ENCODE measurements around the gene CACNA1A. TPM values are rescaled to one million over a fixed set of nuclear protein-coding genes. Genes with fewer than 3 reads are reported as not detected.
"Not testable (repeated sequence)": the region's sequence is repeated elsewhere in the genome, so short reads cannot be mapped to it uniquely, and the experiment has no call there.

CACNA1A gene
- total RNA-seq, 1 experiment from 2014 or later = 3.4 TPM

GRCh38 chr19:13206587-13206986 is 299.7 kb downstream of the CACNA1A start:
- no peak for DNase-seq (ENCODE audit: low spot score)

GRCh38 chr19:13202112-13202511 is 304.2 kb downstream of the CACNA1A start:
- not testable (repeated sequence) for DNase-seq (ENCODE audit: low spot score)

GRCh38 chr19:13198634-13199033 is 307.6 kb downstream of the CACNA1A start:
- no peak for DNase-seq (ENCODE audit: low spot score)

GRCh38 chr19:13195678-13196077 is 310.6 kb downstream of the CACNA1A start:
- no peak for DNase-seq (ENCODE audit: low spot score)

- DNase-seq (ENCODE audit: low spot score) = no peak
Observed at GRCh38 chr19:13190781-13191540, 315.3 kb downstream of the CACNA1A start.

- DNase-seq (ENCODE audit: low spot score) = no peak
Observed at GRCh38 chr19:13189600-13189999, 316.7 kb downstream of the CACNA1A start.

GRCh38 chr19:13187419-13187818 is 318.9 kb downstream of the CACNA1A start:
- no peak for DNase-seq (ENCODE audit: low spot score)

GRCh38 chr19:13186688-13187087 is 319.6 kb downstream of the CACNA1A start:
- DNase-seq (ENCODE audit: low spot score) = not testable (repeated sequence)

- DNase-seq (ENCODE audit: low spot score) = not testable (repeated sequence)
Observed at GRCh38 chr19:13185763-13186657, 320.3 kb downstream of the CACNA1A start.

- DNase-seq (ENCODE audit: low spot score) = not testable (repeated sequence)
Observed at GRCh38 chr19:13184926-13185325, 321.4 kb downstream of the CACNA1A start.

GRCh38 chr19:13181747-13182388 is 324.4 kb downstream of the CACNA1A start:
- DNase-seq (ENCODE audit: low spot score) = peak; percentile 70

GRCh38 chr19:13178291-13178690 is 328.0 kb downstream of the CACNA1A start:
- not testable (repeated sequence) for DNase-seq (ENCODE audit: low spot score)

GRCh38 chr19:13177584-13177983 is 328.7 kb downstream of the CACNA1A start:
- DNase-seq (ENCODE audit: low spot score) = not testable (repeated sequence)

- DNase-seq (ENCODE audit: low spot score) = no peak
Observed at GRCh38 chr19:13176345-13176744, 329.9 kb downstream of the CACNA1A start.

- no peak for DNase-seq (ENCODE audit: low spot score)
Observed at GRCh38 chr19:13173139-13173737, 333.0 kb downstream of the CACNA1A start.

- peak; percentile 97 for DNase-seq (ENCODE audit: low spot score)
Observed at GRCh38 chr19:13172346-13173138, 333.7 kb downstream of the CACNA1A start.

- DNase-seq (ENCODE audit: low spot score) = no peak
Observed at GRCh38 chr19:13171146-13171545, 335.1 kb downstream of the CACNA1A start.

- DNase-seq (ENCODE audit: low spot score) = peak; percentile 95
Observed at GRCh38 chr19:13169769-13170168, 336.5 kb downstream of the CACNA1A start.

GRCh38 chr19:13166151-13166550 is 340.1 kb downstream of the CACNA1A start:
- not testable (repeated sequence) for DNase-seq (ENCODE audit: low spot score)

- DNase-seq (ENCODE audit: low spot score) = no peak
Observed at GRCh38 chr19:13165162-13165997, 340.9 kb downstream of the CACNA1A start.
